GM21619 (cell line): ENCODE data around the gene IPO5.
"Not testable (repeated sequence)": the region's sequence is repeated elsewhere in the genome, so short reads cannot be mapped to it uniquely, and the experiment has no call there.

Source experiments
- ATAC-seq: cut with Tn5 transposase; IDR thresholded peaks from one replicate; pipeline ENCODE4 v1.9.1; 2021; ENCODE audit not compliant: unreplicated experiment

The IPO5 gene

GRCh38 chr13:98007001-98007400, 53.5 kb downstream of the IPO5 start:
- ATAC-seq, result no peak

- no peak for ATAC-seq
These were observed 59.8 kb downstream of the IPO5 start for GRCh38 chr13:98013241-98013640.

- ATAC-seq, result no peak
These were observed 61.3 kb downstream of the IPO5 start for GRCh38 chr13:98014766-98015165.

- no peak for ATAC-seq
These were observed 64.8 kb downstream of the IPO5 start for GRCh38 chr13:98018293-98018692.

GRCh38 chr13:98019186-98019585, 65.7 kb downstream of the IPO5 start:
- no peak for ATAC-seq

- ATAC-seq, result no peak
These were observed 66.8 kb downstream of the IPO5 start for GRCh38 chr13:98020271-98020670.

- no peak for ATAC-seq
These were observed 68.7 kb downstream of the IPO5 start for GRCh38 chr13:98022210-98022609.

GRCh38 chr13:98025480-98026025, 72.1 kb downstream of the IPO5 start:
- no peak for ATAC-seq

- no peak for ATAC-seq
These were observed 73.0 kb downstream of the IPO5 start for GRCh38 chr13:98026457-98026857.

- ATAC-seq, result no peak
These were observed 78.7 kb downstream of the IPO5 start for GRCh38 chr13:98032168-98032567.

GRCh38 chr13:98033277-98034247, 80.1 kb downstream of the IPO5 start:
- no peak for ATAC-seq

- no peak for ATAC-seq
These were observed 81.9 kb downstream of the IPO5 start for GRCh38 chr13:98035373-98035772.

- ATAC-seq, result not testable (repeated sequence)
These were observed 83.3 kb downstream of the IPO5 start for GRCh38 chr13:98036564-98037302.

- ATAC-seq, result no peak
These were observed 85.8 kb downstream of the IPO5 start for GRCh38 chr13:98039261-98039660.

- no peak for ATAC-seq
These were observed 86.5 kb downstream of the IPO5 start for GRCh38 chr13:98039964-98040363.

GRCh38 chr13:98041081-98041820, 87.8 kb downstream of the IPO5 start:
- no peak for ATAC-seq

GRCh38 chr13:98044301-98044700, 90.8 kb downstream of the IPO5 start:
- ATAC-seq, result no peak

- not testable (repeated sequence) for ATAC-seq
These were observed 94.3 kb downstream of the IPO5 start for GRCh38 chr13:98047785-98048184.

GRCh38 chr13:98048265-98048664, 94.8 kb downstream of the IPO5 start:
- ATAC-seq, result no peak

GRCh38 chr13:98050041-98050466, 96.6 kb downstream of the IPO5 start:
- no peak for ATAC-seq

- no peak for ATAC-seq
These were observed 98.9 kb downstream of the IPO5 start for GRCh38 chr13:98052412-98052811.
